HL-60 (cell line): Measurements from ENCODE around the gene AGR2.

Experiments used
- DNase-seq, 2 experiments: peaks; one replicate each; pipeline ENCODE4 v3.0.0-alpha.2; 2010 to 2020; ENCODE audit warnings: low read depth in 1 of 2, low spot score in 1 of 2
- H3K27ac ChIP-seq: fragments of 250-450 bp; sonication (Bioruptor Pico); replicated peaks from 2 replicates; pipeline ENCODE4 v1.5.1; 2020; ENCODE audit warnings: mild to moderate bottlenecking, moderate library complexity
- H3K27me3 ChIP-seq: fragments of 250-450 bp; sonication (Bioruptor Pico); 2 replicates; pipeline ENCODE4 v1.5.1; 2021; ENCODE audit warnings: mild to moderate bottlenecking, moderate library complexity; ENCODE audit not compliant: insufficient read depth, poor library complexity, severe bottlenecking
- H3K4me3 ChIP-seq: replicated peaks from 2 replicates; pipeline ENCODE4 v1.5.1; 2011; ENCODE audit warnings: mild to moderate bottlenecking, control low read depth, low read length; ENCODE audit not compliant: insufficient read depth
- CTCF ChIP-seq: IDR thresholded peaks from one replicate; pipeline ENCODE4 v1.5.1; 2011; ENCODE audit warnings: low read length, control low read depth, inconsistent platforms; ENCODE audit not compliant: insufficient read depth
- GABPA ChIP-seq: IDR thresholded peaks from 2 replicates; pipeline ENCODE4 v1.6.1; 2012; ENCODE audit warnings: low read depth
- POLR2AphosphoS5 ChIP-seq: IDR thresholded peaks from 2 replicates; pipeline ENCODE4 v1.6.1; 2012; ENCODE audit warnings: low read depth
- REST ChIP-seq: IDR thresholded peaks from 2 replicates; pipeline ENCODE4 v1.6.1; 2012; ENCODE audit warnings: low read depth; ENCODE audit not compliant: insufficient replicate concordance
- SPI1 ChIP-seq: IDR thresholded peaks from 2 replicates; pipeline ENCODE4 v1.6.1; 2012; ENCODE audit warnings: low read depth, mild to moderate bottlenecking, borderline replicate concordance

The AGR2 gene

GRCh38 chr7:16753932-16754855 is 50.6 kb downstream of the AGR2 start:
- no peak for TF ChIP-seq SPI1
- no peak for TF ChIP-seq REST
- no peak for TF ChIP-seq POLR2AphosphoS5
- TF ChIP-seq CTCF = no peak
- no peak for TF ChIP-seq GABPA
- DNase-seq = peak in 1 of 2 experiments; percentile 1
- H3K4me3 ChIP-seq = peak overlapping the region; percentile 71
- peaks cover 3% of the 10 kb centered on the region for H3K27me3 ChIP-seq
- no peak overlapping the region for H3K27ac ChIP-seq

GRCh38 chr7:16753102-16753931 is 51.5 kb downstream of the AGR2 start, which contains the start of gene TSPAN13:
TSS of gene TSPAN13 (plus strand) at chr7:16753755. CDS start at chr7:16753968, 213 bp downstream.
- Histone ChIP-seq H3K27me3 (peaks cover 3% of the 10 kb centered on the region), H3K27ac (no peak within 1 kb of the TSS), H3K4me3 (peak within 1 kb of the TSS; percentile 71)
- no peak for TF ChIP-seq CTCF
- no peak for TF ChIP-seq POLR2AphosphoS5
- no peak for TF ChIP-seq SPI1
- TF ChIP-seq REST = no peak
- no peak for TF ChIP-seq GABPA
- peak; percentile 34 to 81 for DNase-seq

- H3K27me3 ChIP-seq = no peaks in the 10 kb centered on the region
- DNase-seq = no peak
- no peak overlapping the region for H3K27ac ChIP-seq
- TF ChIP-seq POLR2AphosphoS5 (no peak), CTCF (no peak), REST (no peak), GABPA (no peak), SPI1 (no peak)
- no peak overlapping the region for H3K4me3 ChIP-seq
Observed at GRCh38 chr7:16747102-16747501, 57.7 kb downstream of the AGR2 start.
